ENCODE measurements around the gene STX16.

STX16 gene, protein sequence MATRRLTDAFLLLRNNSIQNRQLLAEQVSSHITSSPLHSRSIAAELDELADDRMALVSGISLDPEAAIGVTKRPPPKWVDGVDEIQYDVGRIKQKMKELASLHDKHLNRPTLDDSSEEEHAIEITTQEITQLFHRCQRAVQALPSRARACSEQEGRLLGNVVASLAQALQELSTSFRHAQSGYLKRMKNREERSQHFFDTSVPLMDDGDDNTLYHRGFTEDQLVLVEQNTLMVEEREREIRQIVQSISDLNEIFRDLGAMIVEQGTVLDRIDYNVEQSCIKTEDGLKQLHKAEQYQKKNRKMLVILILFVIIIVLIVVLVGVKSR

DNA sequence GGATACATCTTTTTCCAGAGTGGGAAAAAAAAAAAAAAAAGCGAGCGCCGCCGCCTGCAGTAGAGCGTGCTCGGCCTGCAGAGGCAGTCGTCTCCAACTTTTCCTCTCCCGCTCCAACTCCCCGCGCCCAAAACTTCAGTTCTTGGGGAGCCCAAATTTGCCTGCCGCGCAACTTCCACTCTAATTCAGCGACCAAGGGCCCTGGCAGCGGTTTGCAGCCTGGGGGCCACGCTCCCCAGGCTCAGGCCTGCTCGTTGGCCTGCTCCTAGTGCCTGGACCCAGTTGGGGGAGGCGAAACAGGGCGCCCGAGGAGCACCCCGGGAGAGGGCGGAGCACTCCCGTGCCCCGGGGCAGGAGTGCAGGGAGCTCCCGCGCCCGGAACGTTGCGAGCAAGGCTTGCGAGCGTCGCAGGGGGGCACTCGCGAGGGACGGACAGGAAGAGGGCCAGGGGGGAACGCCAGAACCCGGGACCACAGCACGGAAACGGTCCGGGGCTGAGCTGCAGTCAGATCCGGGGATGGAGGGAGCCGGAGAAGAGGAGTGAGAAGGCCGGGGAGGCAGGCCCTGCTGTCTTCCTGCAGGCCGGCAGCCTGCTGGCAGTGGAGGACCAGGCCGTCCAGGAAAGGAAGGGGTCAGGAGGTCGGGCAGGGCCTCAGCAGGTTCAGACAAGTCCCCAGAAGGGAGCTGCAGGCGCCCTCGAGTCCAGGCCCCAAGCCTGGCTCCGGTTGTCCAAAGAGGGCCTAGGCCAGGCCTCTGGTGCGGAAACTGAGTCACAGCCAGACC lies at the start of gene STX16:
Gene STX16 (plus strand): TSS at position 508 of the 783 bp plus-strand sequence. CDS start 724 bp downstream, outside the sequence.
- peak; percentile 86 for DNase-seq

DNA sequence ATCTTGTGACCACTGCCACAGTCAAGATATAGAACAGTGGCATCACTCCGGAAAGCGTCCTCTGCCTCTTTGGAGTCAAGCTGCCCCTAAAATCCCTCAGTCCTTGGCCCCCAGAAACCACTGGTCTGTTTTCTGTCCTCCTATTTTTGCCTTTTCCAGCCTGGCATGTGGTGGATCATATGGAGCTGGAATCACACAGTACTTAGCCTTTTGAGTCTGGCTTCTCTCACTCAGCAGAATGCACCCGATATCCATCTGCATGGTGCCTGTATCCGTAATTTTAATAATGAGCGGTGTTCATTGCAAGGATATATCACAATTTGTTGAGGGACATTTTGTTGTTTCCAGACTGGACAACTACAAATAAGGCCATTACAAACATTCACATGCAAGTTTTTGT lies 49.0 kb upstream of the STX16 start:
- DNase-seq: no peak

DNA sequence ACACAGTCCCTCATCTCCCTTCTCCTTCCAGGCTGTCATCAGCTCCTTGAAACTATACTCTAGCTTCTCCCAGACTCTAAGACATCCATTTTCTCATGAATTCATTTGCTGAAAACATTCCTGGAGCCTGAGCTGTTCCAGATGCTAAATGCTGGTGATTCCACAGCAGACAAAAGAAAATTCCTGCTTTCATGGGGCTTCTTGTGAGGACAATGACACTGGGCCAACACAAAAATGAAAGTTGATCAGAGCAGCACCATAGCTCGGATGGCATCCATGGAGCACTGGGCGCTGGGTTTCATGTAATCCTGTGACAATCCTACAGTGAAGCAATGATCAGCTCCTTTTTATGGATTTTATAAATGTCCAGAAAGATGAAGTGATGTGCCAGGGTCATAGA lies 47.4 kb upstream of the STX16 start:
- no peak for DNase-seq

DNA sequence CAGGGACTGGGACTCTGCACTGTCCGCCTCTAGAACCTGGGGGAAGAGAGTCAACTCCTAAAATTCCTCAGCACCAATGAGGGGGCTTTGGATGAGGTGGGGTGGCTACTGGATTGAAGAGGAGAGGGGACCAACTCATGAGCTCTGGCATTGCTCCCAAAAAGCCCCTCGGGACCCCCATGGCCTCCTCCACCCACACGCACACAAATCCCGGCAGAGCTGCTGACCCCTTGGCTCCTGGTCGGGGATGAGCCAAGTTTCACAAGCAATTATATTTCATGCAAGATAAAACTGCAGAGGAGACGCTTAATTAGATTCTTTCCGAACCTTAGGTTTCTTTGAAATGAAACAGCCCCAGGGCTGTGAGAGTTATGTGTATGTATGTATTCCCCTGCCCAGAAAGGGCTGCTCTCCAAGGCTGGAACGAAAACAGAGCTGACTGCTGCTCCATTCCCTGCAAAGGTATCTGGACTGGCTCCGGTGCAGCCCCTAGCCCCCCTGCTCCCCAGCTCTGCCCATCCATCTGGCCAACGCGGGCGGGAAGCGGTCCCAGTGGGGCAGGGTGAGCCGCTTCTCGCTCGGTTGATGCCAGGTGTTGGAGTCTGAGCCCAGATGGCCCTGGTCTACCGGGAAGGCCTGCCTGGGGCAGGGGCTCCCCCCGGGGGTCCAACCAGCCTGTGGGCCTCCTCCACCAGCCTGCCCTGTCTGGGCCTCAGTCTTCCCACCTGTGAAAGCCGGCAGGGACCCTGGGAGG lies 46.8 kb upstream of the STX16 start:
- DNase-seq: no peak

DNA sequence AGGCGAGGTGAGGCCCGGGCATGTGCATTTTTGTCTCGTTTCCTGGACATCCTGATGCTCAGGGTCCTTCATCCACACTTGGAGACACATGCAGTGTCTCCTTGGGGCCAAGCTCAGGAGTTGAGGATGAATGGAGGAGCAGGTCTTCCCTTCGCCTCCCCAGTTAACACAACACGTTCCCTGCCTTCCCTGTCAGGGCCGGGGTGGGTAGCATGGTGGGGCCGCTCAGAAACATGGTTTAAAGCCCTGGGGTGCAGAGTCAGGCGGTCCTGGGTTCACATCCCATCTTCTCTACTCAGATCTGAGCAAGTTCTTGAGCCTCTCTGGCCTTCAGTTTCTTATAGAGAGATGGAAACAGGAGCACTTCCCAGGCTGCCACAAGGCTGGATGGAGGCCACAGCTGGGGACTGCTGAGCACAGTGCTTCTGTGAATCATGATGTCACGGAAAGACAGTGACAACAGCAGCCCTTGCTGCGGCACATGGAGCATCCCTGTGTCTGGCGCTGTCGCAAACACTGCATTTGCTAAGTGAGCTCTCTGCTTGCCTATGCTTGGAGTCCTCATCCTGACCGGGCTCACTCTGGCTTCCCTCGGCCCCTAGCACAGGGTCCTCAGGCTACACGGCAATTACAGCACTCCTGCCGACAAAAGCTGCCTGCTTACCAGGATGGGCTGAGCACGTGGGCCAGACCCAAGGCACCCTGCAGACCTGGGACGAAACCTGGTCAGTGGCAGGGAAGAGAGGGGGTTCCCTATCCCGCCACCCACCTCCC lies 45.6 kb upstream of the STX16 start:
- no peak for DNase-seq

DNA sequence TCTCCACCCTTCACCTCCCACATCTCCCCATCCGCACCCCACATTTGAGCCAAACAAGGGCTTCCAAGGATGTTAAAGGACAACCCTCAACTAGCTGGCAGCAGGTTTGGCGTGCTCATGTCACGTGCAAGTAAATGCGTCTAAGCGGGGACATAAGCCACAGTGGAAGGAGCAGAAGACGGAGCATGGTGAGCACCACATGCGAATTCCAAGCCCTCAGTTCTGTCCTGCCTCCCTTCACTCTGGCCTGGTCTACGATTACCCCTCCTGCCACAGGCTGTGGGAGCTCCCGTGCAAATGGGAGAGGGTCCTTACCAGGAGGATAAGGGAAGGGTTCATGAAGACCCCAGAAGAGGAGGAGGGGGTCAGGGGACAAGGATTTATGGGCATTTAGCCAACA lies 44.9 kb upstream of the STX16 start:
- DNase-seq: no peak

DNA sequence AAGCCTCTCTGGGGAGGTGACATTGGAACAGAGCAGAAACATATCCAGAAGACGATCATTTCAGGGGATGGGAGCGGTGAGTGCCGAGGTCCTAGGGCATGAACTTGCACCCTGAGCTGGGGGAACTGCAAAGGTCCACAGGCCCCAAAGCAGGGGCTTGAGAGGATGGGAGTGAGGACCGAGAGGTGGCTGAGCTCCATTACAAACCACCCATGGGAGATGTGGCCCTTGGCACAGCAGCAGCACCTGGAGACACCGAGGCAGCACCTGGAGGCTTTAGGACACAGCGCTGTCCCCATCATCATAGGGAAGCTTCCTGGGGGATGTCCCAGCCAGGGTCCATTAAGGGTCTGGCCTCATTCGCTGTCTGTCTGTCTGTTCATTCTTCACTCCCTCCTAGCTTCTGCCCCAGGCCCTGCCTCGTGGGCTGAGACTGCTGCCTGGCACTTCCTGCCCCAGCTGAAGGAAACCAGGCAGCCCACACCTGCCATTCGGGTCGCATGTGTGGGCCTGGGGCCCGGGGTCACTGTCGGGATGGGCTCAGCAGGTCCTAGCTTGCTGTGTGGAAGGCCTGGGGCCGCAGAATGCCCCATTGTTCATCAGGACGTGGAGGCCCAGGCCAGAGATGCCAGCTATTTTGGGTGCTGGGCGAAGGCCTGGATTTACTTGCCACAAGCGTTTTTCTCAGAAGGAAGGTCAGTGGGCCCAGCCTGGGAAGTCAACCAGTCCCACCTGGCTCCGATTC lies 42.8 kb upstream of the STX16 start:
- no peak for DNase-seq

DNA sequence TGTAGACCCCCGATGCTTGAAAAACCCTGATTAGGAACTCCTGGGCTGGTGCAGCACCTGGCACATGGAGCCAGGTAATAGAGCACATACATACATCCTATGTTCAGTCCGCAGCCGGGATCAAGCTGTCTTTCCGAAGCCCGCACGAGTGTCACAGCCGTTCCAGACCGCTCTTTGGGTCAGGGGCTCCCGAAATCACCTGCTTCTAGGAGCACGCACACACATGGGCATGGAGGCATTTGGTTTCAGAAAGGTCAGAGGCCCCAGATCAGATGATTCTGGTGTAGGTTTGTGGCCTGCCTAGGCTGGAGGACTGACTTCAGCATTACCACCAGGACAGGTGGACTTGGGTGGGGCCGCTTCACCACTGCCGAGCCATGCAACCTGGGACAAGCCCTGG lies 42.1 kb upstream of the STX16 start:
- DNase-seq: no peak

DNA sequence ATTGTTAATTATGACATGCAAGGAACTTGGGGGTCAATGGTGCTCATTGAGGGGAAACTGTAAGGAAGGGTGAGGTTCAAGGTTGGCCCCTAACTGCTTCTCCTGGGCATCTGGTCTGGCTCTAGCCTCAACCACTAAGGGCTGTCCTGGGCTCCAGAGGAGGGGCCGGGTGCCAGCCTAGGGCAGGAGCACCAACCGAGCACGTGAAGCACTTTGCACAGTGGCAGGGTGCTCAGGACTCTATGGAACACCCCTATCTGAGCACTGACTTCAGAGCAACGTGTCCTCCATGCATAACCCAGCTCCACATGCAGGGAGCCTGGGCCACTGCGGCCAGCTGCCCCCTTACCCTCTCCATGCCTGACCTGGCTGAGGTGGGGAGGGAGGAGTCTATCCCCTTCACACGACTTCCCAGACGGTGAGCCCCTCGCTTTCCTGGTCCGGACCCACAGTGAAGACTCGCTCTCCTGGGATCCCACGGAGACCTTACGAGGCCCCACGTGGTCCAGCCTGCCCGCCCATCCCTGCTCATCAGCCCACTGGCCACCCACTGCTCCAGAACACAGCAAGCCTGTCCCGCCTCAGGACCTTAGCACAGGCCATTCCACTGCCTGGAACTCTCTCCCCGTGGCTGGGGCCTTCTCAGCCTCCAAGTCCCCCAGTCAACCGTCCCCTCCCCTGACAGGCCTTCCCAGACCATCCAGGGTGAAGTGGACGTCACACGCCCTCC lies 40.8 kb upstream of the STX16 start:
- DNase-seq: no peak

DNA sequence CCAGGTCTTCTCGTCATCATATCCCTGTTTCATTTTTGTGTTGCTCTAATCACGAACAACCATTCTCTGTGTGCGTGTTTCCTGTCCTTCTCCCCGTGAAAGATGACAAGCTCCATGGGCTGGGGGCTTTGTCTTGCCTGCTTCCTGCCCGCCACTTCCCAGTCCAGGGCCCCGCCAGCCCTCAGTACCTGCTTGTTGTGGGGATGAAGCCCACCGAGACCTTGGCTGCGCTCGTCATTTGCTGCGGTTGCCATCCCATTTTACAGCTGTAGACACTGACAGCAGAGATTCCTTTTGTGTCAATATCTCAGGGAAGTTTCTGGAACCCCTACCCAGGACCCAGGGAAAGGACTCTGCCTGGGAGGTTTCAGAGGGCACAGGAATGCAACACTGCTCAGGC lies 40.3 kb upstream of the STX16 start:
- no peak for DNase-seq

DNA sequence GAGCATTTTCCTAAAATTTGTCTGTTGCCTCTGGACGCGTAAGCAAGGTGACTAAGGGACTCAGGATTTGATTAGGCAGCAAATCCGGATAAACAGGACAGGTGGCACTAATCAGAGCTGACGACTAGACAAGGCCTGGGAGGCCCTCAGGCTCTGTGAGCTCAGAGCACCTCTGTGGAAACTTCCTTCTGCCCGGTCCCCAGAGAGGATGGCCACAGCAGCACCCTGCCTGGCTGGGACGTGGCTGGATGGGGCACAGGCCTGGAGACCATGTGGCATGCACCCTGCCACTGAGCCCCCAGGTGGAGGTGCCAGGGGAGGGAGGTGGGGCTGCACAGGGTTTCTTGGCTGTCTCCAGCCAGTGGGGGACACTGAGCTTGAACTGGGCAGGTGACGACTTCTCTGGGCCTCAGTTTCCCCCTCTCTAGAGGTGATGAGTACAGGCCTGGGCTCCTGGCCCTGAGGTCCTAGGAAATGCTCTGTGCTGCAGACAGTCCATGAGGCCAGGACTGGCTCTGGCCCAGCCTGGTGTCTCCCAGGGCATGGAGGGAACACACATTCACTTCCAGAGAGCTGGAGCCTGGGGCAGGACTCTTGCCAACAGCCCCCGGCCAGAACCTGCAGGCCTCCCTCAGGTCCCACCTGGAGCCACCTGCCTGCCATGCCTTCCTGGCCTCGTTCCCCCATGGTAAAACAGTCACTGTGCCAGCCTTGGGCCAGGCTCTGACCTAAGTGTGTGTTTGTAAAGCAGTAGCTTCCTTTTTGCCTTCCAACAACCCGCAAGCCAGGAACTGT lies 39.6 kb upstream of the STX16 start:
- DNase-seq: no peak

DNA sequence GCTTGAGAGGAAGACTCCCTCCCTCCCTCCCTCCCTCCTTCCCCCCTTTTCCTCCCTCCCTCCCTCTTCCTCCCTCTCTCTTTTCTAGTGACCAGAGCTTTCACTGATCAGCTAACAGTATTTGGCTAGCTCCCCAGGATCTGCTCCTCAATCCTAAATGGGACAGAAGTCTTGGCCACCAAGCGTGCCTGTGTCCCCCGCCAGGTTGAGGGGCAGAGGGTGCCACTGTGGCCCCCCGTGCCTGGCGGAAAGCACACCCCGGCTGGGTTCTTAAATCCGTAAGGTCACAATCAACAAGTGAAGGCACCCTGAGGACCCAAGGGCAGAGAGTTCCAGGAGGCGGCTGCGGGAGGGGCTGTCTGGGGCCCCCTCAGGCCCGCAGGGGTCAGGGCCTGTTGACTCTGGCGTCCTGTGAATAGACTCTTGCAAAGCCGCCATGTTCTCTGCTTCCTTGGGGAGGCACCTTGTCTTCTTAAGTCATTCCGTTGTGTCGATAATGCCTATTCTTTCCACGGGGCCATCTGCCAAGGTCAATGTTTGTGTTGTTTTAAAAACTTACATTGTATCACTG lies 38.9 kb upstream of the STX16 start:
- DNase-seq: no peak

DNA sequence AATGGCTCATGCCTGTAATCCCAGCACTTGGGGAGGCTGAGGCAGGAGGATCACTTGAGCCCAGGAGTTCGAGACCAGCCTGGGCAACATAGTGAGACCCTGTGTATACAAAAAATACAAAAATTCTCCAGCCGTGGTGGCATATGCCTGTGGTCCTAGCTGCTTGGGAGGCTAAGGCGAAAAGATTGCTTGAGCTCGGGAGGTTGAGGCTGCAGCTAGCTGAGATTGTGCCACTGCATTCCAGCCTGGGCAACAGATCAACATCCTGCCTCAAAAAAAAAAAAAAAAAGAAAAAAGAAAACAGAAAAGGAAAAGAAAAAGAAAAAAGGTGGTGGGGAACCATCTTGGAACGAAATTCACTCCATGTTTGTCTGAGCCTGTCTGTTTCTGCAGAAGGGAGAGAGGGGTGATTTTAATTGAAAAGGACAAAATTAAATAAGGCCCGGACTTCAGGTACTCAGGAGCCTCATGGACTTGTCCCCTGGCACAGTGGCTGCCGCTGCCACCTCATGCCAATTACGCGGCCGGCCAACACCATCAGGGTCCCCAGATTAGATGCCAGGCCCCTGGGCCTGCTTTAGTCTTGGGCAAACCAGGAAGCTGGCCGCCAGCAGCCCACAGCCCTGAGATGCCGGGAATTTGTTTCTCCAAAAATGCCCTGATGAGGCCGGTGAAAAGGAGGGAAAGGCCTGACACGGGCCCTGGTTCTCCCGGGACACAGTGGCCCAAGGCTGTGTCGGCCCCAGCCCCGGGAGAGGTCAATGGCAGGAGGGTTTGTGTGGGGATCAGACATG lies 37.8 kb upstream of the STX16 start:
- no peak for DNase-seq

DNA sequence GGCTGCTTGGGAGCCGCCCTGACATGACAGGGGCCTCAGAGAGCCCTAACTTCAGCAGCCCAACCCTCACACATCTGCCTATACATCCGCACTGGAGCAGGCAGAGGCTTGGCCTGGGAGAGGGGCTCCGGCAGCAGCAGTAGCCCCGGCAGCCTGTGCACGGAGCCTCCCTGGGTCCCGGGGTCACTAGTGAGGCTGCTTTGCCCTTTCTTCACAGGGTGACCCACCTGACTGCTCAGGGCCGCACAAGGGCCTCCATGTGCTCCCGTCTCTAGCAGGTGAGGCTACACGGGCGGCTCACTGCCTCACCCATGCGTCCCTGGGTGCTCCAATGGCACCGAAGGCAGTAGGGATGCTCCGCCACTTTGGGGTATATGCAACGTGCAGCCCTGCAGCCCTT lies 36.7 kb upstream of the STX16 start:
- no peak for DNase-seq

DNA sequence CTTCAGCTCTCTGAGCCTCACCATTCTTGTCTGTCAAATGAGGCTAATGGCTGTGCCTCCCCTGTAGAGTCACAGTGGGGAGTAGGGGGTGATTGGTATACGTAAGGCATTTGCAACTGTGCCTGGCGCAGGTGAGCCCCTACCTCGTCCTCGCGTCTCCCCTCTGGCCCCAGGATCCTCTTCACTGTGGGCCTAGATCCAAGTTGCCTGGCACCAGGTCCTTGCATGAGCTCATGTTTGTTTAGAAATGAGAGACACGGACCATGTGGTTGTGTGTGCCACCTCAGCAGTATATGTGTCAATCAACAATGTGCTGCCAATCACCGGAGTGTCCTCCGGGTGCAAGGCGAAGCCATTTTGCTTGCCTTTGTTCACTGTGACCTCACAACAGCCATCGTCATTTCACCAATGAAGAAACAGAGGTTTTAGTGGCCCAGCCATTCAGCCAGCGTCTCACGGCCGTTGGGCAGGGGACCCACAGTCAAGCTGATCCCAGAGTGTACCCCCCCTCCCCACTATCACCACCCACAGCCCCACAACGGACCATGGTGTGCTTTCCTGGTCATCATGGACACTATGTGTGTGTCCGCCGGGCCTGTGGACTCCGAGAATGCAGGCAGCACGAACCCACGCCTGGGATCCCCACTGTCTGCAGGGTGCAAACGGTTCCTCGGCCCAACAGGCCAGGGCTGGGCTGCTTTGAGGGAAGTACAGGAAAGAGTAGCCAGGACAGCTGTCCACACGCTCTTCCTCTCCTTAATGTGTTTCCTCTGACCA lies 35.9 kb upstream of the STX16 start:
- no peak for DNase-seq

DNA sequence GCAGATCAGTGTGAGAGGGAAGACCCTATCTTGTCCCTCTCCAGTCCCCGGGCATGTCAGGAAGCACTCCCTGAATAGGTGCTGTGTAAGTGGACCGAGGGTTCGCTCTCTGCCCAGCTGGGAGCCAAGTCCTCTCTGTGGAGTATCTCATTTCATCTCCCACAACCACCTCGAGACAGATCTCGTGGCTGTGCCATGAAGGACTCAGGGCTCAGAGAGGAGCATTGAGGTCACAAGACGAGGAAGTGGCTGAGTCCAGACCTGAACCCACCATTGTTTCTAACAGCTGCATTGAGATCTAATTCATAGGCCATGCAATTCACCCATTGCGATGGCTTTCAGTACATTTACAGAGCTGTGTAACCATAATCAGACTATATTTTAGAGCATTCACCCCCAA lies 34.7 kb upstream of the STX16 start:
- DNase-seq: no peak

DNA sequence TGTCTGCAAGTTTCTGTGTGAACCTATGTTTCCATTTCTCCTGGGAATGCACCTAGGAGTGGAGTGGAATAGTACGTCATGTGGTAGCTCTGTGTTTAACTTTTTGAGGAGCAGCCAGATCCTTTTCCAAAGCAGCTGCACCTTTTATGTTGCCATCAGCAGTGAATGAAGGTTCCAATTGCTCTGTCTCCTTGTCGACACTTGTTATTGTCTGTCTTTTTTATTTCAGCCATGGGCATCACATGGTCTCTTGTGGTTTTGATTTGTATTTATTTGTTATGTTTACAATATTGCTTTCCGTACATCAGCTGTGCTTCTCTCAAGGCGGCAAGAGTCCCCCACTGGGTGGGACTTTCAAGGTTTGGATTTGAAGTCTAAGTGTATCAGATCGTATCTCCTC lies 33.9 kb upstream of the STX16 start:
- DNase-seq: no peak

DNA sequence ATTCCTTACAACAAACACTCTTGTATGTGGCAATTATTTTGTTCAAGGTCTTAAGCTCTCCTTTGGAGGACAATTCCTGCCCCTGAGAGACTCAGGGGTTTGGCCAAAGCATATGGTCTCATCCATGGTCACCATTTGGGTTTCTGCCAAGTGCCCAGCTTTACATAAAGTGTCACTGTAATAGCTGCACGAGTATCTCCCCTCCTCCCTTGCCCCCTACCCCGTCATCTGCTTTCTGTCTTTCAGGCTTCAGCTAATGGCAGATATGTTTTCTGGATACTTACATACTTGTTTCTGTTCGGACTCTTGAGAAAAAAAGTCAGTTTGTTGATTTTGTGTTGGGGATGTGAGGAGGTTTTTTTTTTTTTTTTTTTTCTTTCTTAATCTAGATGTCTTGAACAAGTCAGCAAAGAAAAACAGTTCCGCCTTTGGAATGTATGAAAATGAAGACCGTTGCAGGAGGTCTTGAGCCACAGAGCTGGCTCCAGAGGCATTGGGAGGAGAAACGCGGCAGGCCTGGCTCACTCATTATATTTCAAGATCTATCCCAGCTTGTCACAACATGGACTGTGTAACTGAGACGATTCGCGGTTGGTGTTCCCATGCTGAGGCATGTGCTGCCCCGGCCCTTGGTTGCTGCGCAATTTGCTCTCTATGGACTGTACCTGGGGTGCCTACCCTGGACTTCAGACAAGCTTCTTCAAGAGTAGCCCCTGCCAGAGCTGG lies 32.6 kb upstream of the STX16 start:
- no peak for DNase-seq

All from GDM1 (cell line).